T-helper 2 cell treated with Interferon-gamma antibody and Interleukin-4, amounts not matched to agents 5 μg/mL and 100 μg/mL, for 36 hours (primary cell): ENCODE measurements around the gene SIN3B.

Experiments used
- DNase-seq: peaks from one replicate; pipeline ENCODE4 v3.0.0; 2021; ENCODE audit warnings: low spot score
- H3K27ac Mint-ChIP-seq: one replicate; pipeline ENCODE4 v1.8.0; 2021; ENCODE audit warnings: mild to moderate bottlenecking, mixed read lengths
- H3K27me3 Mint-ChIP-seq: one replicate; pipeline ENCODE4 v1.8.0; 2021; ENCODE audit warnings: low read depth, mixed read lengths
- H3K36me3 Mint-ChIP-seq: one replicate; pipeline ENCODE4 v1.8.0; 2021; ENCODE audit warnings: low read depth, mixed read lengths
- H3K4me1 Mint-ChIP-seq: one replicate; pipeline ENCODE4 v1.8.0; 2021; ENCODE audit warnings: low read depth, mixed read lengths
- H3K4me3 Mint-ChIP-seq: one replicate; pipeline ENCODE4 v1.8.0; 2022; ENCODE audit warnings: mild to moderate bottlenecking, moderate library complexity, mixed read lengths
- H3K9me3 Mint-ChIP-seq: one replicate; pipeline ENCODE4 v1.8.0; 2021; ENCODE audit warnings: mixed read lengths

SIN3B gene

DNA sequence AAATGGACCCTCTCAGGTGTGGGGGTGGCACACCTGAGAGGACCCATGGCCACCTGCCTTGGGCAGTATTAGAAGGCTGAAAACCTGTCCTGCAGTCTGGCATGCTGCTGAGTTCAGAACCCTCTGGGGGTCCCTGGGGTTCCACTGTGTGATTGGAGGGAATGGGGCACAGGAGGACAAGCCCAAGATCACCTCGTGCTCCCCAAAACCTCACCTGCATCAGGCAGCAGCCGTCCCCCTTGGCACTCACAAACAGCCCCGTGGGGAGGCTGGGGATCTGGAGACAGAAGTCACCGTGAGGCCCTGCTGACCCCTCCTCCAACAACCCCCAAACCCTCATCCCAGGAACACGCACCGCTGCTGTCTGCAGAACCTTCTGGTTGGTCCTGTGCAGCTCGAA is 74.1 kb downstream of the SIN3B start:
- Mint-ChIP-seq H3K9me3 (no peaks in the 10 kb centered on the region), H3K4me3 (no peak overlapping the region), H3K36me3 (no peaks in the 10 kb centered on the region), H3K27ac (no peak overlapping the region), H3K27me3 (peaks cover 5% of the 10 kb centered on the region), H3K4me1 (peaks cover 12% of the 10 kb centered on the region)
- no peak for DNase-seq

DNA sequence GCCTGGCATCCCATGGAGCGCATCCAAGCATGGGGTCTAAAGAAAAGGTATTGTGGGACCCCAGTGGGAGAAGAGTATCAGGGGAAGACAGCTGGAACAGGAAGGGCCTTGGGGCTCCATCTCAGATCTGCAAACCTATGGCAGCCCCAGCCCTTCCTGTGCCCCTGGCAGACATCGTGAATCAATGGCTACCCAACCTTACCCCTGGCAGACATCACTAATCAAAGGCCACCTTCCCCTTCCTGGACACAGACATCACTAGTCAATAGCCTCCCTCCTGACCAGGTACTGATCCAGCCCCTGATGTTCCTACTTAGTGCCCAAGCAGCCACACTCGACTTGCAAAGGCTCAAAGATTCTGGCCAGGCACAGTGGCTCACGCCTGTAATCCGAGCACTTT is 75.4 kb downstream of the SIN3B start:
- no peak overlapping the region for H3K4me3 Mint-ChIP-seq
- no peak overlapping the region for H3K27ac Mint-ChIP-seq
- H3K27me3 Mint-ChIP-seq = no peaks in the 10 kb centered on the region
- no peak for DNase-seq
- peaks cover 8% of the 10 kb centered on the region for H3K4me1 Mint-ChIP-seq
- H3K9me3 Mint-ChIP-seq = no peaks in the 10 kb centered on the region
- H3K36me3 Mint-ChIP-seq = no peaks in the 10 kb centered on the region

DNA sequence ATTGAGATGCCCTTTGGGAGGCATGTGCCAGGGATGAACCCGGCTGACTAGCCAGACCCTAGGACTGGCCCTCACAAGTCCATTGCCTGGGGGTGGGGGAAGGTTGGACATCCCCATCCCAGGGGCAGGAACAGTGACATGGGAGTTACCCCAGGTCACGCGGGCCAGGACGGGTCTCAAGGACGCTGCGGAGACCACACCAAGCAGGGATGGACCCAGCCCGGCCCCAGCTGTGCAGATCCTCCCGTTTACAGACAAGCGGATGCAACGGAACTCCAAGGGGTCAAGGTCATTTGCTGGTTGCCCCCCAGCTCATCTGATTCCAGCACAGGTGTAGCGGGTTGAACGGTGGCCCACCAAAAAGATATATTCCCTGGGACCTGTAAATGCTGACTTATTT is 79.6 kb downstream of the SIN3B start:
- Mint-ChIP-seq H3K4me1 (peaks cover 1% of the 10 kb centered on the region), H3K27me3 (no peaks in the 10 kb centered on the region), H3K36me3 (no peaks in the 10 kb centered on the region), H3K4me3 (no peak overlapping the region), H3K9me3 (peaks cover 15% of the 10 kb centered on the region), H3K27ac (no peak overlapping the region)
- DNase-seq = no peak

DNA sequence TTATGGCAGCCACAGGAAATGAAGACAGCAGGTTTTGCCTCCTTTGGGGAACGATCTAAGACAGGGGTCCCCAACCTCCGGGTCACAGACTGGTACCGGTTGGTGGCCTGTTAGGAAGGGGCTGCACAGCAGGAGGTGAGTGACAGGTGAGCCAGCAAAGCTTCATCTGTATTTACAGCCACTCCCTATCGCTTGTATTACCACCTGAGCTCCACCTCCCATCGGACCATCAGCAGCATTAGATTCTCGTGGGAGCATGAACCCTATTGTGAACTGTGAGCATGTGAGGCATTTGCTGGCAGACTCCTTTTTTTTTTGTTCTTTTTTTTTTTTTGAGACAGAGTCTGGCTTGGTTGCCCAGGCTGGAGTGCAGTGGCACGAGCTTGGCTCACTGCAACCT is 81.8 kb downstream of the SIN3B start:
- Mint-ChIP-seq H3K27ac (no peak overlapping the region), H3K4me3 (no peak overlapping the region), H3K27me3 (no peaks in the 10 kb centered on the region)

GRCh38 chr19:16912780-16913179 is 83.6 kb downstream of the SIN3B start:
- Mint-ChIP-seq H3K4me3 (no peak overlapping the region), H3K4me1 (no peaks in the 10 kb centered on the region), H3K36me3 (no peaks in the 10 kb centered on the region), H3K9me3 (peaks cover 22% of the 10 kb centered on the region), H3K27ac (no peak overlapping the region), H3K27me3 (no peaks in the 10 kb centered on the region)
- no peak for DNase-seq

More for the DNA sequence above, 81.8 kb downstream of the SIN3B start:
- no peak for DNase-seq
- Mint-ChIP-seq H3K9me3 (peaks cover 22% of the 10 kb centered on the region), H3K4me1 (peaks cover 1% of the 10 kb centered on the region), H3K36me3 (no peaks in the 10 kb centered on the region)

- Mint-ChIP-seq H3K4me1 (no peaks in the 10 kb centered on the region), H3K27me3 (no peaks in the 10 kb centered on the region), H3K36me3 (no peaks in the 10 kb centered on the region), H3K27ac (no peak overlapping the region), H3K4me3 (no peak overlapping the region), H3K9me3 (peaks cover 25% of the 10 kb centered on the region)
- no peak for DNase-seq
These were observed 85.2 kb downstream of the SIN3B start for GRCh38 chr19:16914421-16914820.

- Mint-ChIP-seq H3K27me3 (no peaks in the 10 kb centered on the region), H3K27ac (no peak overlapping the region), H3K4me3 (no peak overlapping the region), H3K9me3 (peaks cover 25% of the 10 kb centered on the region), H3K36me3 (no peaks in the 10 kb centered on the region), H3K4me1 (no peaks in the 10 kb centered on the region)
- DNase-seq = no peak
These were observed 85.9 kb downstream of the SIN3B start for GRCh38 chr19:16915135-16915534.

GRCh38 chr19:16915734-16916133 is 86.5 kb downstream of the SIN3B start:
- peaks cover 25% of the 10 kb centered on the region for H3K9me3 Mint-ChIP-seq
- no peak overlapping the region for H3K4me3 Mint-ChIP-seq
- H3K27ac Mint-ChIP-seq = no peak overlapping the region
- no peaks in the 10 kb centered on the region for H3K4me1 Mint-ChIP-seq
- no peaks in the 10 kb centered on the region for H3K27me3 Mint-ChIP-seq
- no peaks in the 10 kb centered on the region for H3K36me3 Mint-ChIP-seq
- DNase-seq = no peak

DNA sequence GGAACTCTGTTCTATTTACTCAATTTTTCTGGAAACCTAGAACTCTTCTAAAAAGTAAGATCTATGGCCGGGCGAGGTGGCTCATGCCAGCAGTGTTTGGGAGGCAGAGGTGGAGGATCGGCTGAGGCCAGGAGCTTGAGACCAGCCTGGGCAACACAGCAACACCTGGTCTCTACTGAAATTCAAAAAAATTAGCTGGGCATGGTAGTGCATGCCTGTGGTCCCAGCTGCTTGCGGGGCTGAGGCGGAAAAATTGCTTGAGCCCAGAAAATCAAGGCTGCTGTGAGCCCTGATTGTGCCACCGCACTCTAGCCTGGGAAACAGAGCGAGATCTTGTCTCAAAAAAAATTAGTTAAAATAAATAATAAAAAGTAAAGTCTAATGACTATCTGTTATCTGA is 88.2 kb downstream of the SIN3B start:
- Mint-ChIP-seq H3K4me3 (no peak overlapping the region), H3K27me3 (no peaks in the 10 kb centered on the region), H3K4me1 (no peaks in the 10 kb centered on the region), H3K9me3 (peaks cover 21% of the 10 kb centered on the region), H3K27ac (no peak overlapping the region), H3K36me3 (no peaks in the 10 kb centered on the region)
- no peak for DNase-seq

GRCh38 chr19:16919496-16919895 is 90.3 kb downstream of the SIN3B start:
- H3K4me3 Mint-ChIP-seq = no peak overlapping the region
- H3K27ac Mint-ChIP-seq = no peak overlapping the region
- H3K27me3 Mint-ChIP-seq = no peaks in the 10 kb centered on the region
- DNase-seq = no peak
- H3K4me1 Mint-ChIP-seq = no peaks in the 10 kb centered on the region
- peaks cover 3% of the 10 kb centered on the region for H3K9me3 Mint-ChIP-seq
- H3K36me3 Mint-ChIP-seq = no peaks in the 10 kb centered on the region

DNA sequence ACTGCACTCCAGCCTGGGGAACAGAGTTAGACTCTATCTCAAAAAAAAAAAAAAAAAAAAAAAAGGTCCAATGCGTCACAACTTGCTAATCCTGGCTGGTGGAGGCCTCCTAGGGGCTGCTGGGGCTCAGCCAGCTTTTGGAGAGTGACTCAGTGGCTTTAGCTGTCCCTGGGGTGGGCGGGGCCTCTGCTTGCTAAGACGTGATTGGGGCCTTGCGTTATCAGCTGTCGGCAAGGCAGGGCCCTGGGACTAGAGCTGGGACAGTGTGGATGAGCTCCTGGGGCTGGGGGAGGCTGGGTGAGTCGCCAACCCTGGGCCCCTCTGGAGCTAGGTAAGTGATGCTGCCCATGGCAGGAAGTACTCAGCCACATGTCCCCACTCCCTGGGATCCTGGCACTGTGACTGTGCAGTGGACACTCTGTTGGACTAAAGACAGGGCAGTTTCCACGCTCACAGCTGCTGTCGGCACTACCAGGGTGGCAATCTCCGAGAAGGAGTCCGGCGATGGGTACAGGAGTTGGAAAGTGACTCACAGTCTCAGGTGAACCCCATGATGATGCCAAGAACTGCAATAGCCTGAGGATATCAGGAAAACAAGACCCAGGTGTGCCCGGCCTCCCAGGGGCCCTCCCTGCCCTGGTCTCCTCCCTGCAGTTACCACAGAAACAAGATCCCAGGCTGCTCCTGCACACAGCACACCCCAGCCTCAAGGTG is 91.8 kb downstream of the SIN3B start:
- Mint-ChIP-seq H3K27ac (no peak overlapping the region), H3K4me1 (no peaks in the 10 kb centered on the region), H3K4me3 (no peak overlapping the region), H3K9me3 (peaks cover 11% of the 10 kb centered on the region), H3K27me3 (no peaks in the 10 kb centered on the region), H3K36me3 (no peaks in the 10 kb centered on the region)
- DNase-seq = no peak

DNA sequence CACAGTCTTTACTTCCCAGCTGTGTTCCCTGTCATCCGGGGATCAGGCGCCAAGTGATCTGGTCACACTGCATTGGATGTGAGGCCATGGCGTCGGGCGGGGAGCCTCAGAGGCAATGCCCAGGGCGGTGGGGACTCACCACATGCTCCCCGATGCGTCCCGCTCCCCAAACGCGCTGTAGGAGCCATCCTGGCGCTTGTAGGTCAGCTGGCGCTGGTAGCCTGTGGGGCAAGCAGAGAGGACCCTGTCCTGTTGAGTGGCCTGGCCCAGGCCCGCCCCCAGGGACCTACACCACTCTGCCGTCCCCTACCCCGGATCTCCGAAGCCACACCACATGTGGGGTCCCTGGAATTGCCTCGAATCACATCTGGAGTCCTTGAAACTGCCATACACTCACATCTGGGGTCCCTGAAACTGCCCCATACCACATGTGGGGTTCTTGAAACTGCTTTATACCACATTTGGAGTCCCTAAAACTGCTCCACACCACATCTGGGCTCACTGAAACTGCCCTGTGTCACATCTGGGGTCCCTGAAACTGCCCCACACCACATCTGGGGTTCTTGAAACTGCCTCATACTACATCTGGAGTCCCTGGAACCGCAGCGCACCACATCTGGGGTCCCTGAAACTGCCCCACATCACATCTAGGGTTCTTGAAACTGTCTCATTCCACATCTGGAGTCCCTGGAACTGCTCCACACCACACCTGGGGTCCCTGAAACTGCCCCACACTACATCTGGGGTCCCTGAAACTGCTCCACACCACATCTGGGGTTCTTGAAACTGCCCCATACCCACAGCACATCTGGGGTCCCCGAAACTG is 92.8 kb downstream of the SIN3B start:
- H3K4me1 Mint-ChIP-seq = no peaks in the 10 kb centered on the region
- DNase-seq = no peak
- H3K4me3 Mint-ChIP-seq = no peak overlapping the region
- peaks cover 18% of the 10 kb centered on the region for H3K9me3 Mint-ChIP-seq
- no peak overlapping the region for H3K27ac Mint-ChIP-seq
- H3K36me3 Mint-ChIP-seq = peaks cover 1% of the 10 kb centered on the region
- H3K27me3 Mint-ChIP-seq = no peaks in the 10 kb centered on the region

DNA sequence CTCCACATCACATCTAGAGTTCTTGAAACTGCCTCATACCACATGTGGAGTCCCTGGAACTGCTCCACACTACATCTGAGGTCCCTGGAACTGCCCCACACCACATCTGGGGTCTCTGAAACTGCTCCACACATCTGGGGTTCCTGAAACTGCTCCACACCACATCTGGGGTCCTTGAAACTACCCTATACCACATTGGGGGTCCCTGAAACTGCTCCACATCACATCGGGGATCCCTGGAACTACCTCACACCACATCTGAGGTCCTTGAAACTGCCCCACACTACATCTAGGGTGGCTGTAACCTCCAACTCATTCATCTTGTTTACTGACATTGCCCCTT is 93.4 kb downstream of the SIN3B start:
- H3K4me3 Mint-ChIP-seq = no peak overlapping the region
- no peak overlapping the region for H3K27ac Mint-ChIP-seq
- no peaks in the 10 kb centered on the region for H3K27me3 Mint-ChIP-seq
- H3K36me3 Mint-ChIP-seq = peaks cover 1% of the 10 kb centered on the region
- H3K9me3 Mint-ChIP-seq = peaks cover 21% of the 10 kb centered on the region
- H3K4me1 Mint-ChIP-seq = no peaks in the 10 kb centered on the region
- no peak for DNase-seq

DNA sequence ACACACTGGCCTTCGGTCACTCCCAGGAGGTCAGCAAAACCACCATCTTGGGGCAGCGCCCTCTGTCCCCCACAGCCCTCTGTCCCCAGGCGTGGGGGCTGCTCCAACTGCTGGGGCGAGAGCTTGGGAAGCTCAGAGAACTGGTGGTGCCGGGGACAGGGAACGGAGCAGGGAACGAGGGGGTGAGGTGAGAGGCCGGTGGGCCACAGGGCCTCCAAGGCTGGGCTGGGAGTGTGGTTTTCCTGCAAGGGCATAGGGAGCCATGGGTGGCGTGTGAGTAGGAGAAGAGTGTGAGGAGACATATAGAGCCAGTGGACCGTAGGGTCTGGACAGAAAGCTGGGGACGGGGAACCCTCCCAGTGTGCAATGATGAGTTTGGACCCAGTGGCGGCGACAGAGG is 93.8 kb downstream of the SIN3B start:
- H3K36me3 Mint-ChIP-seq = peaks cover 1% of the 10 kb centered on the region
- no peak overlapping the region for H3K4me3 Mint-ChIP-seq
- no peaks in the 10 kb centered on the region for H3K4me1 Mint-ChIP-seq
- H3K27me3 Mint-ChIP-seq = no peaks in the 10 kb centered on the region
- no peak overlapping the region for H3K27ac Mint-ChIP-seq
- DNase-seq = no peak
- H3K9me3 Mint-ChIP-seq = peaks cover 21% of the 10 kb centered on the region
